Brain microvascular endothelial cell (primary cell): ENCODE results near the gene CENPP.

Experiments
- DNase-seq: peaks from one replicate; pipeline ENCODE4 v3.0.0-alpha.2; 2020
- H3K27ac ChIP-seq: fragments of 250-450 bp; sonication (Bioruptor Pico); 2 replicates; pipeline ENCODE4 v1.5.1; 2020; ENCODE audit warnings: mild to moderate bottlenecking, moderate library complexity
- H3K27me3 ChIP-seq: fragments of 250-450 bp; sonication (Bioruptor Pico); replicated peaks from 2 replicates; pipeline ENCODE4 v1.5.1; 2020; ENCODE audit warnings: mild to moderate bottlenecking
- H3K36me3 ChIP-seq: fragments of 250-450 bp; sonication (Bioruptor Pico); replicated peaks from 2 replicates; pipeline ENCODE4 v1.5.1; 2020; ENCODE audit warnings: mild to moderate bottlenecking
- H3K4me3 ChIP-seq: 2 replicates; pipeline ENCODE4 v1.5.1; 2011; ENCODE audit warnings: low read depth, mild to moderate bottlenecking, control low read depth, low read length, moderate library complexity
- CTCF ChIP-seq: IDR thresholded peaks from 2 replicates; pipeline ENCODE4 v1.5.1; 2011; ENCODE audit warnings: low read depth, mild to moderate bottlenecking, moderate library complexity, low read length, control low read depth, inconsistent platforms; ENCODE audit errors: missing control alignments
- in situ Hi-C: cut with HindIII; loops from 2 replicates; pipeline ENCODE4 v1.10.0; 2017; ENCODE audit warnings: low sequenced_read_pairs, low pct_ligation_motif_present

Gene CENPP

DNA sequence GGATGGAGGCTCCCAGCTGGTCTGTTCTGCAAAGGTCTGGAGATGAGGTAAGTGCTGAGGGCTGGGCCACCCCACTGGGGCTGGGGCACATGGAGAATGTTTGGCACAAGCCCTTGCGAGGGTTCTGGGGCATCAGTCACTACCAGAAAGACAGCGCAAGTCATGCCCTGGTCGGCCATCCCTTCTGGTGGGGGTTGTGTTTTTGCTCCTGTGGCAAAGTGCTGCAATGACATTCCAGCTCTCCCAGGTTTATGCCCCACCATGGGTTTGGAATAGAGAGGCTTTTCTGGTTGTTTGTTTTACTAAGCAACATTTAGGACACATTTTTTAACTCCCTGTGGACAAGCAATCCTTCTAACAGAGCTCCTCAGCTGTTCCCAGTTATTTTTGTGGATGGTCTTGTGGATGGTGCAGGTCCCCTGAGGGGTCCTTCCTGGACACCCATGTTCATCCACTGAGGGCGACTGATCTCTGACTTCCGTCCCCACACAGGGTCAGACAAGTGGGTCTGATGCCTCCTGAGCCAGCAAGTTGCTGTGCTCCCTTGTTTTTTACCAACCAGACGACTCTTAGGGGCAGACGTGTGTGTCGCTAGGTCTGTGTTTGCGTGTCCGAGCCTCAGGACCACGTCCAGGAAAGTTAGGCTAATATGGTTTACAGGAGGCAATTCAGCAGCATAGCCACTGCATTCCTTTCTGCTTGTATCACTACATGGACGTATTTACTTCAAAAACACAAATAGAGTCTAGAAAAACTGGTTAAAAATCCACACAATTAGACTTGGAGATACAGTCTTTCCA lies 274.9 kb downstream of the CENPP start:
- no peak overlapping the region for H3K4me3 ChIP-seq
- TF ChIP-seq CTCF = no peak
- peak; percentile 43 for DNase-seq
- in situ Hi-C loops = no loop called here
- H3K36me3 ChIP-seq = no peaks in the 10 kb centered on the region
- no peak overlapping the region for H3K27ac ChIP-seq
- H3K27me3 ChIP-seq = no peaks in the 10 kb centered on the region

GRCh38 chr9:92601451-92601850 lies 275.7 kb downstream of the CENPP start:
- in situ Hi-C loops = no loop called here

GRCh38 chr9:92602413-92602812 lies 276.7 kb downstream of the CENPP start:
- no peak overlapping the region for H3K27ac ChIP-seq
- H3K4me3 ChIP-seq = no peak overlapping the region
- H3K36me3 ChIP-seq = no peaks in the 10 kb centered on the region
- in situ Hi-C loops = no loop called here
- no peak for DNase-seq
- H3K27me3 ChIP-seq = no peaks in the 10 kb centered on the region
- TF ChIP-seq CTCF = no peak

More at GRCh38 chr9:92601451-92601850, 275.7 kb downstream of the CENPP start:
- no peaks in the 10 kb centered on the region for H3K27me3 ChIP-seq
- no peaks in the 10 kb centered on the region for H3K36me3 ChIP-seq
- DNase-seq = no peak
- TF ChIP-seq CTCF = no peak
- H3K4me3 ChIP-seq = no peak overlapping the region
- H3K27ac ChIP-seq = no peak overlapping the region

DNA sequence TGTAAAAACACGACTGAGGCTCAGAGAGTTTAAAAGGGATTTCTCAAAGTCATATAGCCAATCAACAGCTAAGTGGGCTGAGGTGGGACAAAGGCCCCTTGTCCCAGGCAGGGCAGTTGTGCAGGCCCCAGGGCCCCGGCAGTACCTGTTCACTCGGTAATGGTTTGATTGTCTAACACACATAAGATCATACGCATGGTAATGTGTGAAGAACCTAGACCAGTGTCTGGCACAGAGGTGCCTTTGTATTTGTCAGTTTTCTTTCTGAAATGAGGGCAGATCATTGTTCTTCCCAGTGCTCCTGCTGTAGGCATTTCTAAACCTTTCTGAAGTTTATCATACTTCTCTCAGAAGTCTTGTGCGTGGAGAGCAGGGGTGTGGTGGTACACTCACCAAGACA lies 277.3 kb downstream of the CENPP start:
- DNase-seq = no peak
- H3K27ac ChIP-seq = no peak overlapping the region
- H3K27me3 ChIP-seq = no peaks in the 10 kb centered on the region
- H3K4me3 ChIP-seq = no peak overlapping the region
- in situ Hi-C loops = no loop called here
- no peak for TF ChIP-seq CTCF
- no peaks in the 10 kb centered on the region for H3K36me3 ChIP-seq

DNA sequence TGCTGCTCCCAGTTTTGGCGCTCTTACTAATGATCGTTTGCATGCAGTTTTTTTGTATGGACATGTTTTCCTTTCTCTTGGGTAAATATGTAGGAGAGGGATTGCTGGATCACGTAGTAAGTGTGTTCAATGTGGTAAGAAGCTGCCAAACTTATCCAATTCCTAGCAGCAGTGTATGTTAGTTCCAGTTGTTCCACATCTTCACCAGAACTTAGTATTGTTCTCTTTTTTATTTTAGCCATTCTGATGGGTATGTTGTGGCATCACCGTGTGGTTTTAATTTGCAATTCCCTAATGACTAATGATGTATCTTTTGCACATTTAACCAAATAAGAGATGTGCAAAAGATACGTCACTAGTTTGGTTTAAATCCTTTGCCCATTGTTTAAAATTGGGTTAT lies 278.2 kb downstream of the CENPP start:
- H3K4me3 ChIP-seq = no peak overlapping the region
- H3K27me3 ChIP-seq = no peaks in the 10 kb centered on the region
- in situ Hi-C loops = no loop called here
- H3K36me3 ChIP-seq = no peaks in the 10 kb centered on the region
- TF ChIP-seq CTCF = no peak
- DNase-seq = no peak
- H3K27ac ChIP-seq = no peak overlapping the region

DNA sequence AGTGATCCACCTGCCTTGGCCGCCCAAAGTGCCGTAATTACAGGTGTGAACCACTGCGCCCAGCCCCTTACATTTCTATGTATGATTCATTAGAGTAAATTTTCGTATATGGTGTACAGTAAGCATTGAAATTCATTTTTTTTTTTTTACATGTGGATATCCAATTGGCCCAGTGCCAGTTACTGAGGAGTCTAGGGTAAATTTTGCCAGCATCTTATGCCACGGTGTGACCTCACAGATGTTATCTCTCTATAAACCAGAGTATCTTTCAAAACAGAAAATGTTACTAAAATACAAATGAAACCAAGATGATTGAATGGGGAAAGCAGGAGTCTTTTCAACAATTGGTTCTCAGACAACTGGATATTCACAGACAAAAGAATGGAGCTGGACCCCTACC lies 279.5 kb downstream of the CENPP start:
- in situ Hi-C loops = no loop called here
- no peak for DNase-seq
- Histone ChIP-seq H3K36me3 (no peaks in the 10 kb centered on the region), H3K27me3 (no peaks in the 10 kb centered on the region), H3K27ac (no peak overlapping the region), H3K4me3 (no peak overlapping the region)
- no peak for TF ChIP-seq CTCF
